Measurements from ENCODE around the gene PGPEP1.

DNA sequence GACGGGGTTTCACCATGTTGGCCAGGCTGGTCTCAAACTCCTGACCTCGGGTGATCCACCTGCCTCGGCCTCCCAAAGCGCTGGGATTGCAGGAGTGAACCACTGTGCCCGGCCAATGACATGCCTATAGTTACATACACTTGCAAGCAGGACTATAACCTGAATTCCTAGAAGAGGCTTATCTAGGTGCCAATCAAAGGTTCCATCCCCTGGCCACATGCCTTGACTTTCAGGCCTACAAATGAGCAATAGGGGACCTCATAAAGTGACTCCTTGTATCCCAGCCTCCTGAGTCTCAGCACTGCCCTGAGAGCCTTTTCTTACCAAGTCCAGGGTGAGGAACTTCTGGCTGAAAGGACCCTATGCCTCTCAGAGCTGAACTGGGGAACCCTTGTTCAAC lies 13.6 kb upstream of the PGPEP1 start:
- TF ChIP-seq, protein P1, sequence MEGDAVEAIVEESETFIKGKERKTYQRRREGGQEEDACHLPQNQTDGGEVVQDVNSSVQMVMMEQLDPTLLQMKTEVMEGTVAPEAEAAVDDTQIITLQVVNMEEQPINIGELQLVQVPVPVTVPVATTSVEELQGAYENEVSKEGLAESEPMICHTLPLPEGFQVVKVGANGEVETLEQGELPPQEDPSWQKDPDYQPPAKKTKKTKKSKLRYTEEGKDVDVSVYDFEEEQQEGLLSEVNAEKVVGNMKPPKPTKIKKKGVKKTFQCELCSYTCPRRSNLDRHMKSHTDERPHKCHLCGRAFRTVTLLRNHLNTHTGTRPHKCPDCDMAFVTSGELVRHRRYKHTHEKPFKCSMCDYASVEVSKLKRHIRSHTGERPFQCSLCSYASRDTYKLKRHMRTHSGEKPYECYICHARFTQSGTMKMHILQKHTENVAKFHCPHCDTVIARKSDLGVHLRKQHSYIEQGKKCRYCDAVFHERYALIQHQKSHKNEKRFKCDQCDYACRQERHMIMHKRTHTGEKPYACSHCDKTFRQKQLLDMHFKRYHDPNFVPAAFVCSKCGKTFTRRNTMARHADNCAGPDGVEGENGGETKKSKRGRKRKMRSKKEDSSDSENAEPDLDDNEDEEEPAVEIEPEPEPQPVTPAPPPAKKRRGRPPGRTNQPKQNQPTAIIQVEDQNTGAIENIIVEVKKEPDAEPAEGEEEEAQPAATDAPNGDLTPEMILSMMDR (IDR thresholded peaks at IDR 0.05; ENCODE audit: insufficient read depth, low read length), result no peak
- TF ChIP-seq POLR2AphosphoS5 (IDR thresholded peaks at IDR 0.05; ENCODE audit: low read depth) (no peak), GABPA (IDR thresholded peaks at IDR 0.05; ENCODE audit: low read depth) (no peak)
- TF ChIP-seq, protein P2, sequence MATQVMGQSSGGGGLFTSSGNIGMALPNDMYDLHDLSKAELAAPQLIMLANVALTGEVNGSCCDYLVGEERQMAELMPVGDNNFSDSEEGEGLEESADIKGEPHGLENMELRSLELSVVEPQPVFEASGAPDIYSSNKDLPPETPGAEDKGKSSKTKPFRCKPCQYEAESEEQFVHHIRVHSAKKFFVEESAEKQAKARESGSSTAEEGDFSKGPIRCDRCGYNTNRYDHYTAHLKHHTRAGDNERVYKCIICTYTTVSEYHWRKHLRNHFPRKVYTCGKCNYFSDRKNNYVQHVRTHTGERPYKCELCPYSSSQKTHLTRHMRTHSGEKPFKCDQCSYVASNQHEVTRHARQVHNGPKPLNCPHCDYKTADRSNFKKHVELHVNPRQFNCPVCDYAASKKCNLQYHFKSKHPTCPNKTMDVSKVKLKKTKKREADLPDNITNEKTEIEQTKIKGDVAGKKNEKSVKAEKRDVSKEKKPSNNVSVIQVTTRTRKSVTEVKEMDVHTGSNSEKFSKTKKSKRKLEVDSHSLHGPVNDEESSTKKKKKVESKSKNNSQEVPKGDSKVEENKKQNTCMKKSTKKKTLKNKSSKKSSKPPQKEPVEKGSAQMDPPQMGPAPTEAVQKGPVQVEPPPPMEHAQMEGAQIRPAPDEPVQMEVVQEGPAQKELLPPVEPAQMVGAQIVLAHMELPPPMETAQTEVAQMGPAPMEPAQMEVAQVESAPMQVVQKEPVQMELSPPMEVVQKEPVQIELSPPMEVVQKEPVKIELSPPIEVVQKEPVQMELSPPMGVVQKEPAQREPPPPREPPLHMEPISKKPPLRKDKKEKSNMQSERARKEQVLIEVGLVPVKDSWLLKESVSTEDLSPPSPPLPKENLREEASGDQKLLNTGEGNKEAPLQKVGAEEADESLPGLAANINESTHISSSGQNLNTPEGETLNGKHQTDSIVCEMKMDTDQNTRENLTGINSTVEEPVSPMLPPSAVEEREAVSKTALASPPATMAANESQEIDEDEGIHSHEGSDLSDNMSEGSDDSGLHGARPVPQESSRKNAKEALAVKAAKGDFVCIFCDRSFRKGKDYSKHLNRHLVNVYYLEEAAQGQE (IDR thresholded peaks at IDR 0.05; ENCODE audit: insufficient replicate concordance, low read depth), result no peak
